Suppressor macrophage treated with lipopolysaccharide for 4 hours (primary cell): ENCODE measurements around the gene NNT.
A peak's percentile ranks its signal among the peaks of the same experiment; 100 is the strongest.
"Not testable (repeated sequence)": the region's sequence is repeated elsewhere in the genome, so short reads cannot be mapped to it uniquely, and the experiment has no call there.

Source experiments
- DNase-seq: peaks from one replicate; pipeline ENCODE4 v3.0.0-alpha.2; 2020

Gene NNT

GRCh38 chr5:43676083-43676840 is 73.3 kb downstream of the NNT start:
- DNase-seq: no peak

- DNase-seq: no peak
Observed at GRCh38 chr5:43677253-43677652, 74.3 kb downstream of the NNT start.

GRCh38 chr5:43679214-43679613 is 76.2 kb downstream of the NNT start:
- no peak for DNase-seq

- DNase-seq: no peak
Observed at GRCh38 chr5:43680286-43680685, 77.3 kb downstream of the NNT start.

GRCh38 chr5:43683884-43684471 is 81.0 kb downstream of the NNT start:
- DNase-seq: no peak

- DNase-seq: no peak
Observed at GRCh38 chr5:43685252-43685950, 82.4 kb downstream of the NNT start.

GRCh38 chr5:43687275-43687674 is 84.3 kb downstream of the NNT start:
- DNase-seq: no peak

GRCh38 chr5:43691275-43691674 is 88.3 kb downstream of the NNT start:
- no peak for DNase-seq

GRCh38 chr5:43691893-43692292 is 88.9 kb downstream of the NNT start:
- no peak for DNase-seq

GRCh38 chr5:43693411-43693810 is 90.4 kb downstream of the NNT start:
- DNase-seq: no peak

- DNase-seq: no peak
Observed at GRCh38 chr5:43694027-43694426, 91.0 kb downstream of the NNT start.

GRCh38 chr5:43696444-43696843 is 93.5 kb downstream of the NNT start:
- not testable (repeated sequence) for DNase-seq

GRCh38 chr5:43699910-43700309 is 96.9 kb downstream of the NNT start:
- no peak for DNase-seq

GRCh38 chr5:43700601-43701000 is 97.6 kb downstream of the NNT start:
- no peak for DNase-seq

GRCh38 chr5:43701227-43701626 is 98.2 kb downstream of the NNT start:
- DNase-seq: no peak

GRCh38 chr5:43702293-43702692 is 99.3 kb downstream of the NNT start:
- no peak for DNase-seq

- DNase-seq: no peak
Observed at GRCh38 chr5:43702815-43703214, 99.8 kb downstream of the NNT start.

- DNase-seq: no peak
Observed at GRCh38 chr5:43704243-43704642, 101.3 kb downstream of the NNT start.

- not testable (repeated sequence) for DNase-seq
Observed at GRCh38 chr5:43706576-43706975, 103.6 kb downstream of the NNT start.

- no peak for DNase-seq
Observed at GRCh38 chr5:43711496-43711895, 108.5 kb downstream of the NNT start.

GRCh38 chr5:43712081-43712480 is 109.1 kb downstream of the NNT start:
- DNase-seq: no peak

- not testable (repeated sequence) for DNase-seq
Observed at GRCh38 chr5:43719783-43720182, 116.8 kb downstream of the NNT start.

- no peak for DNase-seq
Observed at GRCh38 chr5:43728581-43728980, 125.6 kb downstream of the NNT start.

GRCh38 chr5:43729846-43730478 is 127.0 kb downstream of the NNT start:
- DNase-seq: peak; percentile 32
